Neural cell (in vitro differentiated cells): ENCODE data around the gene HEMK1. TPM values are rescaled to one million over a fixed set of nuclear protein-coding genes. Genes with fewer than 3 reads are reported as not detected.

Source experiments
- H2AFZ ChIP-seq: fragments of 200-600, 300-800 bp; sonication (generic), shearing (Covaris generic); 2 replicates; pipeline ENCODE4 v1.6.0; 2014; ENCODE audit warnings: low read depth, mild to moderate bottlenecking, antibody characterized with exemption, low read length, moderate library complexity
- H3F3A ChIP-seq: fragments of 200-600 bp; shearing (Covaris generic); 2 replicates; pipeline ENCODE4 v1.6.1; 2016; ENCODE audit warnings: mild to moderate bottlenecking, moderate library complexity, mixed read lengths, antibody characterized with exemption, low read length; ENCODE audit not compliant: insufficient read depth, poor library complexity, severe bottlenecking
- H3K27ac ChIP-seq: fragments of 200-600, 300-800 bp; sonication (generic), shearing (Covaris generic); 2 replicates; pipeline ENCODE4 v1.5.1; 2014; ENCODE audit warnings: mild to moderate bottlenecking, low read length, moderate library complexity
- H3K27me3 ChIP-seq: fragments of 300-800, 200-600 bp; sonication (generic), shearing (Covaris generic); 2 replicates; pipeline ENCODE4 v1.6.0; 2014; ENCODE audit warnings: mild to moderate bottlenecking, low read depth, low read length, moderate library complexity; ENCODE audit not compliant: insufficient read depth
- H3K36me3 ChIP-seq: fragments of 300-800, 200-600 bp; sonication (generic), shearing (Covaris generic); 2 replicates; pipeline ENCODE4 v1.5.1; 2014; ENCODE audit warnings: mild to moderate bottlenecking, antibody characterized with exemption, low read length, moderate library complexity; ENCODE audit not compliant: insufficient read depth
- H3K4me2 ChIP-seq: fragments of 300-800, 200-600 bp; sonication (generic), shearing (Covaris generic); 2 replicates; pipeline ENCODE4 v1.6.0; 2014; ENCODE audit warnings: mild to moderate bottlenecking, low read length
- H3K4me3 ChIP-seq: fragments of 300-800, 200-600 bp; sonication (generic), shearing (Covaris generic); 2 replicates; pipeline ENCODE4 v1.5.1; 2014; ENCODE audit warnings: mild to moderate bottlenecking, low read length, moderate library complexity
- H3K79me2 ChIP-seq: fragments of 200-600 bp; shearing (Covaris generic); replicated peaks from 2 replicates; pipeline ENCODE4 v1.6.0; 2014; ENCODE audit warnings: mild to moderate bottlenecking, low read length, moderate library complexity; ENCODE audit not compliant: insufficient read depth
- H3K9ac ChIP-seq: fragments of 300-800, 200-600 bp; sonication (generic), shearing (Covaris generic); 2 replicates; pipeline ENCODE4 v1.6.1; 2016; ENCODE audit warnings: mild to moderate bottlenecking, low read length, mixed read lengths
- H3K9me2 ChIP-seq: fragments of 200-600 bp; shearing (Covaris generic); 2 replicates; pipeline ENCODE4 v1.6.1; 2016; ENCODE audit warnings: mild to moderate bottlenecking, low read length, mixed read lengths; ENCODE audit not compliant: insufficient read depth
- H3K9me3 ChIP-seq: fragments of 200-600, 300-800 bp; sonication (generic), shearing (Covaris generic); 2 replicates; pipeline ENCODE4 v1.6.1; 2016; ENCODE audit warnings: mild to moderate bottlenecking, mixed run types, low read length, moderate library complexity, mixed read lengths
- H4K20me1 ChIP-seq: fragments of 200-600 bp; shearing (Covaris generic); 2 replicates; pipeline ENCODE4 v1.6.1; 2016; ENCODE audit warnings: mild to moderate bottlenecking, mixed run types; ENCODE audit not compliant: insufficient read depth
- EP300 ChIP-seq: fragments of 450-650 bp; conservative IDR thresholded peaks from 2 replicates; pipeline ENCODE4 v1.6.1; 2014; ENCODE audit warnings: antibody characterized with exemption, mild to moderate bottlenecking, moderate library complexity; ENCODE audit not compliant: poor library complexity, severe bottlenecking
- EZH2 ChIP-seq: fragments of 200-600, 300-800 bp; shearing (Covaris generic), sonication (generic); IDR thresholded peaks from 2 replicates; pipeline ENCODE4 v1.6.1; 2014; ENCODE audit warnings: antibody characterized with exemption, low read length, borderline replicate concordance, mild to moderate bottlenecking; ENCODE audit not compliant: insufficient read depth, poor library complexity, severe bottlenecking
- MXI1 ChIP-seq: fragments of 450-650 bp; conservative IDR thresholded peaks from 2 replicates; pipeline ENCODE4 v1.6.1; 2014; ENCODE audit warnings: antibody characterized with exemption, mild to moderate bottlenecking; ENCODE audit not compliant: poor library complexity, severe bottlenecking
- POLR2AphosphoS5 ChIP-seq: IDR thresholded peaks from 2 replicates; pipeline ENCODE4 v1.6.1; 2012
- RAD21 ChIP-seq: fragments of 450-650 bp; conservative IDR thresholded peaks from 2 replicates; pipeline ENCODE4 v1.6.1; 2014; ENCODE audit warnings: antibody characterized with exemption, mild to moderate bottlenecking, moderate library complexity
- SMC3 ChIP-seq: fragments of 450-650 bp; conservative IDR thresholded peaks from 2 replicates; pipeline ENCODE4 v1.6.1; 2014; ENCODE audit warnings: antibody characterized with exemption, mild to moderate bottlenecking, moderate library complexity; ENCODE audit not compliant: poor library complexity
- TAF1 ChIP-seq: IDR thresholded peaks from 2 replicates; pipeline ENCODE4 v1.6.1; 2012; ENCODE audit warnings: low read depth
- polyA plus RNA-seq: library from polyadenylated mRNA; depleted of rRNA; stranded (reverse); fragments of >200 nt; gene quantifications from 2 replicates; pipeline ENCODE4 v1.2.3, GENCODE V29; 2014
- TF ChIP-seq, protein P1 (sequence below): fragments of 450-650 bp; IDR thresholded peaks from 2 replicates; pipeline ENCODE4 v1.5.1; 2014; ENCODE audit warnings: antibody characterized with exemption, mild to moderate bottlenecking, moderate library complexity; ENCODE audit not compliant: poor library complexity, severe bottlenecking
- TF ChIP-seq, protein P2 (sequence below): IDR thresholded peaks from 2 replicates; pipeline ENCODE4 v1.6.1; 2012; ENCODE audit warnings: borderline replicate concordance

The HEMK1 gene
- polyA plus RNA-seq, 1 donor from 2014 or later: 24.4 TPM

DNA sequence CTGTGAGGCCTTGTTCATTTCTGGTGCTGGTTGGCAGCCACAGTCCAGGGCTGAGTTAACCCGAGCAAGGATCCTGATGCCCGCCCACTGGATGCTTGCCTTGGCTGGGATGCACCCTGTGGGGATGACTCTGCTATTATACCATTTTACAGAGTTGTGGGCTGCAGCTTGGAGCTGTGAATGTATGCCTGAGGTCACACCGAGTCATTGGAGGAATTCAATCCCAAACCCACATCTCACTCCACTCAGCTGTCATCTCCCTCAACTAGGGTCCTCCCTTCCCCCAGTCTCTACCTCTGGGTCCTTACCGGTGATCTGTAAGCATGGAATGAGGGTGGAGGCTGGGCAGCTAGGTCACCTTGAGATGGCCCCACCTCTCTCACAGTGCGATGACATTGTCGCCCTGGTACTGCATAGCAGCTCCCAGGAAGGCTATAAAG is 69.8 kb downstream of the HEMK1 start:
- Histone ChIP-seq H3K36me3 (no peaks in the 10 kb centered on the region), H2AFZ (no peak overlapping the region), H3K79me2 (no peaks in the 10 kb centered on the region), H3K9me3 (no peaks in the 10 kb centered on the region), H3K9ac (no peak overlapping the region), H4K20me1 (no peaks in the 10 kb centered on the region), H3K9me2 (no peaks in the 10 kb centered on the region), H3K27me3 (no peaks in the 10 kb centered on the region), H3K4me2 (no peak overlapping the region), H3F3A (no peaks in the 10 kb centered on the region), H3K4me3 (no peak overlapping the region), H3K27ac (no peak overlapping the region)
- TF ChIP-seq, protein P1, sequence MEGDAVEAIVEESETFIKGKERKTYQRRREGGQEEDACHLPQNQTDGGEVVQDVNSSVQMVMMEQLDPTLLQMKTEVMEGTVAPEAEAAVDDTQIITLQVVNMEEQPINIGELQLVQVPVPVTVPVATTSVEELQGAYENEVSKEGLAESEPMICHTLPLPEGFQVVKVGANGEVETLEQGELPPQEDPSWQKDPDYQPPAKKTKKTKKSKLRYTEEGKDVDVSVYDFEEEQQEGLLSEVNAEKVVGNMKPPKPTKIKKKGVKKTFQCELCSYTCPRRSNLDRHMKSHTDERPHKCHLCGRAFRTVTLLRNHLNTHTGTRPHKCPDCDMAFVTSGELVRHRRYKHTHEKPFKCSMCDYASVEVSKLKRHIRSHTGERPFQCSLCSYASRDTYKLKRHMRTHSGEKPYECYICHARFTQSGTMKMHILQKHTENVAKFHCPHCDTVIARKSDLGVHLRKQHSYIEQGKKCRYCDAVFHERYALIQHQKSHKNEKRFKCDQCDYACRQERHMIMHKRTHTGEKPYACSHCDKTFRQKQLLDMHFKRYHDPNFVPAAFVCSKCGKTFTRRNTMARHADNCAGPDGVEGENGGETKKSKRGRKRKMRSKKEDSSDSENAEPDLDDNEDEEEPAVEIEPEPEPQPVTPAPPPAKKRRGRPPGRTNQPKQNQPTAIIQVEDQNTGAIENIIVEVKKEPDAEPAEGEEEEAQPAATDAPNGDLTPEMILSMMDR: no peak
- no peak for TF ChIP-seq EP300

DNA sequence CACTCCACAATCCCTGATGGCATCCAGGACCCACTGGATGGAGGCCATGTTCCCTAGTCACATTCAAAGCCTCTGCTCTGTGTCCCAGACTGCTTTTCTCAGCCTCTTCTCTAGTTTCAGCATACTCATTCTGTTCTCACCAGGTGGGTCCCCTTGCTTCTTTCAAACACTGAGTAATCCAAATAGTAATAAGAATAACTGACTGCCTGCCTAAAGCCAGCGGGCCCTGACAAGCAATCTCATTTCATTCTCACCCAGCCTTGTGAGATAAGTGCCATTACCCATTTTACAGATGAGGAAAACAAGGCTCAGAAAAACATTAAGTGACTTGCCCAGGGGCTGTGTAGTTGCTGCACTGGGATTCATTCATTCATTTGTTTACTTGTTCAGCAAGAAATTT is 73.1 kb downstream of the HEMK1 start:
- H4K20me1 ChIP-seq: no peaks in the 10 kb centered on the region
- H3K9me3 ChIP-seq: no peaks in the 10 kb centered on the region
- H3K9ac ChIP-seq: no peak overlapping the region
- no peaks in the 10 kb centered on the region for H3K27me3 ChIP-seq
- H3K79me2 ChIP-seq: no peaks in the 10 kb centered on the region
- no peak overlapping the region for H3K4me2 ChIP-seq
- H2AFZ ChIP-seq: no peak overlapping the region
- no peak overlapping the region for H3K27ac ChIP-seq
- no peaks in the 10 kb centered on the region for H3K9me2 ChIP-seq
- TF ChIP-seq, protein P2, sequence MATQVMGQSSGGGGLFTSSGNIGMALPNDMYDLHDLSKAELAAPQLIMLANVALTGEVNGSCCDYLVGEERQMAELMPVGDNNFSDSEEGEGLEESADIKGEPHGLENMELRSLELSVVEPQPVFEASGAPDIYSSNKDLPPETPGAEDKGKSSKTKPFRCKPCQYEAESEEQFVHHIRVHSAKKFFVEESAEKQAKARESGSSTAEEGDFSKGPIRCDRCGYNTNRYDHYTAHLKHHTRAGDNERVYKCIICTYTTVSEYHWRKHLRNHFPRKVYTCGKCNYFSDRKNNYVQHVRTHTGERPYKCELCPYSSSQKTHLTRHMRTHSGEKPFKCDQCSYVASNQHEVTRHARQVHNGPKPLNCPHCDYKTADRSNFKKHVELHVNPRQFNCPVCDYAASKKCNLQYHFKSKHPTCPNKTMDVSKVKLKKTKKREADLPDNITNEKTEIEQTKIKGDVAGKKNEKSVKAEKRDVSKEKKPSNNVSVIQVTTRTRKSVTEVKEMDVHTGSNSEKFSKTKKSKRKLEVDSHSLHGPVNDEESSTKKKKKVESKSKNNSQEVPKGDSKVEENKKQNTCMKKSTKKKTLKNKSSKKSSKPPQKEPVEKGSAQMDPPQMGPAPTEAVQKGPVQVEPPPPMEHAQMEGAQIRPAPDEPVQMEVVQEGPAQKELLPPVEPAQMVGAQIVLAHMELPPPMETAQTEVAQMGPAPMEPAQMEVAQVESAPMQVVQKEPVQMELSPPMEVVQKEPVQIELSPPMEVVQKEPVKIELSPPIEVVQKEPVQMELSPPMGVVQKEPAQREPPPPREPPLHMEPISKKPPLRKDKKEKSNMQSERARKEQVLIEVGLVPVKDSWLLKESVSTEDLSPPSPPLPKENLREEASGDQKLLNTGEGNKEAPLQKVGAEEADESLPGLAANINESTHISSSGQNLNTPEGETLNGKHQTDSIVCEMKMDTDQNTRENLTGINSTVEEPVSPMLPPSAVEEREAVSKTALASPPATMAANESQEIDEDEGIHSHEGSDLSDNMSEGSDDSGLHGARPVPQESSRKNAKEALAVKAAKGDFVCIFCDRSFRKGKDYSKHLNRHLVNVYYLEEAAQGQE: no peak
- TF ChIP-seq TAF1 (no peak), RAD21 (no peak), EZH2 (no peak), EP300 (no peak), POLR2AphosphoS5 (no peak), MXI1 (no peak), SMC3 (no peak)
- TF ChIP-seq, protein P1: no peak
- H3K36me3 ChIP-seq: no peaks in the 10 kb centered on the region
- no peaks in the 10 kb centered on the region for H3F3A ChIP-seq
- H3K4me3 ChIP-seq: no peak overlapping the region
